ENCODE measurements around the gene ZNF761. TPM values are rescaled to one million over a fixed set of nuclear protein-coding genes. Genes with fewer than 3 reads are reported as not detected.
A peak's percentile ranks its signal among the peaks of the same experiment; 100 is the strongest.
"Not testable (repeated sequence)": the region's sequence is repeated elsewhere in the genome, so short reads cannot be mapped to it uniquely, and the experiment has no call there.

Gene ZNF761
- polyA plus RNA-seq, 2 of the 4 experiments (the other 2 are of a cell fraction), result 6.6 to 21.4 TPM

DNA sequence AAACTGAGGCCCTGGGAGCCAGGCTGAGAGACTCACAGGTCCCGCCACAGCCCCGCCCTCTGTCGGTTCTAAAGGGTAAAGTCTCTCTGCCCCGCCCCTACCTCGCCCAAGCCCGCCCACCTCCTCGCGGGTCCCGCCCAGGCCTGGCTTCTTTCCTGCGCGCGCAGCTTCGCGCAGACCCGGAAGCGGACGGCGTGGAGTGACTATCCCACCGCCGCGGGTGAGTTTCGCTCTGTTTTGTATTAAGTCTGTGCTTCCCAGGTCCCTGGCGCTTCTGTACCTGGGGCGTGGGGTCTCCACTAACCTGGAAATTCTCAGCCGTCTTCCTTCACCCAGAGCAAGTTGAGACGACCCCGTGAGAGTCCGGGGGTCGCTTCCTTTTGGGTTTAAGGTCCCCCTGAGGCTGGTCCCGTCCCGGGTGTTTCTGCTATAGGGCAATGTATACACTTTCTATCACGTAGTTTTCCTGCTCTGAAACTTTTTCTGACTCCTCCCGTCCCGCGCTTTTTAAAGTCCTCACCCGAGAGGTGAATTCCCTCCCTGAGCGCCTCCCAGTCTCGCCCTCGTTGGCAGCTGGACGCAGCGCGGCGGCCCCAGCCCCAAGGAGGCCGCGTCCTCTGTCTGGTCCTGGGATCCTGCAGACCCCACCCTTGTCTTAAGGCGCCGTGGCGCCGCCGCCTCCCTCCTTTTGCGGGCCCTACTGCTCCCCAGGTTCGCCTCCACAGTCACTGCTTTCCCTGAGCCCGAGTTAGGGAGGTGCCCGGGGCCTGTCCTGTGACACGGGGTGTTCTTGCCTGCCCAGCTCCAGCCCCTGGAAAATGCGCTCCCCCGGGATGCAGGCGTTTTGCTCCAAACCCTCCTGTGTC, 36.6 kb upstream of the ZNF761 start, which contains the start of gene ZNF765:
Gene ZNF765 (plus strand): TSS at position 176 of the 866 bp plus-strand sequence. CDS start 2,867 bp downstream, outside the sequence.
- peak; percentile 98 to 99 for ATAC-seq
- WGBS (ENCODE audit: missing lambda C conversion rate), result 2% methylated on average over 44 of the region's 58 CpGs

GRCh38 chr19:53395840-53396524, 35.8 kb upstream of the ZNF761 start:
- CTCF ChIA-PET; DNase-seq (ENCODE audit: low read depth in 1 of 2, low spot score in 1 of 2); FAIRE-seq; H3K4me1 ChIP-seq: not testable (repeated sequence)
- peak in 1 of 2 experiments; percentile 5; a peak in 2 of 6 replicates for ATAC-seq
- Histone ChIP-seq H3K9me3 (peaks cover 80% of the 10 kb centered on the region), H3K27ac (peak overlapping the region; percentile 80 to 85; a peak in 5 of 6 replicates), H3K4me2 (peak overlapping the region; percentile 95), H3K4me3 (peak overlapping the region; percentile 99)
- POLR2A ChIA-PET, result interaction anchor here (0.6 to 1.6 kb wide), 3 partner anchors 59 to 285 kb away, joined by 3 to 10 read pairs (median 4); no protein-coding TSS in a partner anchor
- 76% methylated on average over 9 of the region's 9 CpGs for WGBS (ENCODE audit: missing lambda C conversion rate)

More for the DNA sequence above, 36.6 kb upstream of the ZNF761 start, which contains the start of gene ZNF765:
- POLR2A ChIA-PET, result interaction anchor here (0.6 to 1.2 kb wide), 5 partner anchors 44 to 1206 kb away, joined by 3 to 12 read pairs (median 11); partner anchors contain the start of gene ZNF845
- Histone ChIP-seq H3K9me3 (peaks cover 78% of the 10 kb centered on the region), H3K27ac (peak within 1 kb of the TSS; percentile 80 to 85), H3K4me2 (peak within 1 kb of the TSS; percentile 95), H3K4me1 (no peaks in the 10 kb centered on the region), H3K4me3 (peak within 1 kb of the TSS; percentile 99)
- FAIRE-seq, result no peak
- CTCF ChIA-PET, result interaction anchor here (0.6 kb wide), 1 partner anchor 29 kb away, joined by 3 read pairs; no protein-coding TSS in a partner anchor
- peak; percentile 73 to 93 for DNase-seq (ENCODE audit: low read depth in 1 of 2, low spot score in 1 of 2)
- TF ChIP-seq PHF8 (IDR thresholded peaks at IDR 0.05; ENCODE audit: borderline replicate concordance, low read depth) (peak; percentile 91; the same call in 1 of the 2 replicates), PBX3 (IDR thresholded peaks at IDR 0.05) (no peak), ZNF302 (CRISPR knock-in tag; IDR thresholded peaks at IDR 0.05) (no peak), E2F6 (IDR thresholded peaks at IDR 0.05; ENCODE audit: borderline replicate concordance, low read depth) (peak; percentile 68; the same call in 1 of the 2 replicates), NPAS2 (CRISPR knock-in tag; IDR thresholded peaks at IDR 0.05; ENCODE audit: borderline replicate concordance) (no peak), ZC3H11A (IDR thresholded peaks at IDR 0.05) (no peak), POLR2A (IDR thresholded peaks at IDR 0.05; ENCODE audit: low read length) (peak; percentile 74), CBX8 (IDR thresholded peaks at IDR 0.05) (no peak), MYC (IDR thresholded peaks at IDR 0.05; ENCODE audit: borderline replicate concordance, low read length) (no peak), CTCF (IDR thresholded peaks at IDR 0.05) (peak; percentile 22; the same call in 2 of the 3 replicates), MAX (IDR thresholded peaks at IDR 0.05) (peak; percentile 64), BCL3 (IDR thresholded peaks at IDR 0.05) (0 out of 3 replicates have a peak, but pooled peaks have one; percentile 32), JUN (IDR thresholded peaks at IDR 0.05) (peak; percentile 46 to 54; a peak in 2 of 5 replicates), HOXB5 (CRISPR knock-in tag; IDR thresholded peaks at IDR 0.05) (no peak), RAD21 (conservative IDR thresholded peaks at IDR 0.05 in 1 of 2, IDR thresholded peaks at IDR 0.05 in 1 of 2) (no peak), MAFK (IDR thresholded peaks at IDR 0.05; ENCODE audit: partially characterized antibody) (no peak), EHF (CRISPR knock-in tag; IDR thresholded peaks at IDR 0.05) (no peak)
